Activated CD4-positive, alpha-beta memory T cell treated with anti-CD3 and anti-CD28 coated beads for 36 hours (primary cell): ENCODE measurements around the gene SHOX. TPM values are rescaled to one million over a fixed set of nuclear protein-coding genes. Genes with fewer than 3 reads are reported as not detected.

ENCODE experiments used
- CTCF ChIA-PET: fragments of 350-600 bp; sonication (Branson Sonifier 250); formaldehyde crosslinking; loops from one replicate; lab custom pipeline; 2021; ENCODE audit warnings: antibody characterized with exemption, inconsistent platforms; lab: Charles Lee
- POLR2A ChIA-PET: fragments of 350-600 bp; sonication (Branson Sonifier 250); formaldehyde crosslinking; loops from one replicate; lab custom pipeline; 2021; ENCODE audit warnings: antibody characterized with exemption; lab: Charles Lee
- DNase-seq: peaks from one replicate; pipeline ENCODE4 v3.0.0-alpha.2; 2020
- H3K27ac Mint-ChIP-seq: one replicate; pipeline ENCODE4 v1.8.0; 2021; ENCODE audit warnings: mixed read lengths
- H3K27me3 Mint-ChIP-seq: one replicate; pipeline ENCODE4 v1.8.0; 2021; ENCODE audit warnings: mixed read lengths
- H3K36me3 Mint-ChIP-seq: one replicate; pipeline ENCODE4 v1.8.0; 2021; ENCODE audit warnings: mixed read lengths
- H3K4me1 Mint-ChIP-seq: one replicate; pipeline ENCODE4 v1.8.0; 2021; ENCODE audit warnings: low read depth, mixed read lengths
- H3K4me3 Mint-ChIP-seq: one replicate; pipeline ENCODE4 v1.8.0; 2021; ENCODE audit warnings: mild to moderate bottlenecking, mixed read lengths
- H3K9me3 Mint-ChIP-seq: one replicate; pipeline ENCODE4 v1.8.0; 2021; ENCODE audit warnings: mixed read lengths
- intact Hi-C: fragments of 100-400 bp; cut with micrococcal nuclease; formaldehyde crosslinking; loops from one replicate; pipeline ENCODE4 v1.15.1; 2023
- total RNA-seq, 2 experiments: library from RNA; stranded (reverse); gene quantifications; one replicate each; pipeline ENCODE4 v1.2.3, GENCODE V29; 2021

SHOX gene
- total RNA-seq, 2 experiments from 2014 or later = not detected

- Mint-ChIP-seq H3K27me3 (no peaks in the 10 kb centered on the region), H3K4me3 (no peak overlapping the region), H3K4me1 (no peaks in the 10 kb centered on the region), H3K9me3 (peaks cover 16% of the 10 kb centered on the region), H3K36me3 (peaks cover 3% of the 10 kb centered on the region), H3K27ac (no peak overlapping the region)
- intact Hi-C loops = no loop called here
- ChIA-PET POLR2A (no interaction called here), CTCF (no interaction called here)
- no peak for DNase-seq
Observed at GRCh38 chrX:689983-690382, 59.4 kb downstream of the SHOX start.

- Mint-ChIP-seq H3K27ac (no peak overlapping the region), H3K4me1 (peaks cover 3% of the 10 kb centered on the region), H3K9me3 (peaks cover 21% of the 10 kb centered on the region), H3K36me3 (peaks cover 3% of the 10 kb centered on the region), H3K4me3 (no peak overlapping the region), H3K27me3 (no peaks in the 10 kb centered on the region)
- no peak for DNase-seq
- ChIA-PET CTCF (no interaction called here), POLR2A (no interaction called here)
- intact Hi-C loops = no loop called here
Observed at GRCh38 chrX:694800-695199, 64.2 kb downstream of the SHOX start.

DNA sequence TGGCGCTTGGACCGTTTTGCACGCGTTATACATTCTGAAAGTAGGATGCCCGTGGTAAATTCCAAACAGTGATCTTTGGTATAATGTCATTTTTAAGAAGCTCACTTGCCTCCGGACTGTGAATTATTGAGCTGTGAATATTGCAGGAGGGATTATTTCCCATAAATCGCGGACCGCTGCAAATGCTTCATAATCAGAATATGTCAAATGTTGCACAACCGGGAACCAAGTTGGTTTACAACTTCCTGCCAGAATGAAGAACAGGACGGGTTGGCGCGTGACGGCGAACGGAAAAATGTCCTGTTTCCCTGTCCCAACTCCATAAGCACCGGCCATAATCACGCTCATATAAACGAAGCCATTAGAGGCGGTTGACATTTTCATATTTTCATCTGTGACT lies 67.6 kb downstream of the SHOX start:
- ChIA-PET POLR2A (no interaction called here), CTCF (no interaction called here)
- Mint-ChIP-seq H3K4me3 (no peak overlapping the region), H3K27me3 (no peaks in the 10 kb centered on the region), H3K27ac (no peak overlapping the region), H3K9me3 (peaks cover 25% of the 10 kb centered on the region), H3K4me1 (peaks cover 3% of the 10 kb centered on the region), H3K36me3 (peaks cover 5% of the 10 kb centered on the region)
- intact Hi-C loops = no loop called here
- no peak for DNase-seq

GRCh38 chrX:700936-701335 lies 70.3 kb downstream of the SHOX start:
- Mint-ChIP-seq H3K4me1 (peaks cover 3% of the 10 kb centered on the region), H3K27ac (no peak overlapping the region), H3K27me3 (no peaks in the 10 kb centered on the region), H3K9me3 (peaks cover 17% of the 10 kb centered on the region), H3K36me3 (peaks cover 2% of the 10 kb centered on the region), H3K4me3 (no peak overlapping the region)
- no peak for DNase-seq
- intact Hi-C loops = no loop called here
- POLR2A ChIA-PET = no interaction called here
- CTCF ChIA-PET = no interaction called here

GRCh38 chrX:701673-702072 lies 71.1 kb downstream of the SHOX start:
- POLR2A ChIA-PET = no interaction called here
- H3K36me3 Mint-ChIP-seq = peaks cover 2% of the 10 kb centered on the region
- H3K4me1 Mint-ChIP-seq = peaks cover 3% of the 10 kb centered on the region
- intact Hi-C loops = no loop called here
- no peak overlapping the region for H3K4me3 Mint-ChIP-seq
- peaks cover 19% of the 10 kb centered on the region for H3K9me3 Mint-ChIP-seq
- no peak overlapping the region for H3K27ac Mint-ChIP-seq
- CTCF ChIA-PET = no interaction called here
- no peaks in the 10 kb centered on the region for H3K27me3 Mint-ChIP-seq
- DNase-seq = no peak

DNA sequence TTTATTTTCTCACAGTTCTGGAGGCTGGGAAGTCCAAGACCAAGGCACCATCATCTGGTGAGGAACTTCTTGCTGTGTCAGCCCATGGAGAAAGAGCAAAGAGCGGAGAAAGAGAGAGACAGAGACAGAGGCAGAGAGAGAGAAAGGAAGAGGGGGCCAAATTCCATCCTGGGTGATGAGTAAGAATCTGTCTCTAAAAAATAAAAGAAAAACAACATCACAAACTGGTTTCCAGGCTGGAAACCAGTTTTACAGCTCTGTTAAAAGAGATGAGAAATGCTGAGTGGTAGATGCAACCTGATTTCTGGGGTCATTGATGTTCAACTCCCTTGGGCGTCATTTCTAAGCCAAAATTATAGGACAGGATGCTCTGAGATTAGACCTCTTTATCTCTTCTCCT lies 72.9 kb downstream of the SHOX start:
- Mint-ChIP-seq H3K9me3 (peaks cover 22% of the 10 kb centered on the region), H3K4me1 (no peaks in the 10 kb centered on the region), H3K4me3 (no peak overlapping the region), H3K27me3 (no peaks in the 10 kb centered on the region), H3K36me3 (peaks cover 2% of the 10 kb centered on the region), H3K27ac (no peak overlapping the region)
- no peak for DNase-seq
- CTCF ChIA-PET = no interaction called here
- POLR2A ChIA-PET = no interaction called here
- intact Hi-C loops = no loop called here

- peaks cover 22% of the 10 kb centered on the region for H3K9me3 Mint-ChIP-seq
- ChIA-PET POLR2A (no interaction called here), CTCF (no interaction called here)
- H3K36me3 Mint-ChIP-seq = peaks cover 2% of the 10 kb centered on the region
- DNase-seq = no peak
- no peaks in the 10 kb centered on the region for H3K4me1 Mint-ChIP-seq
- no peak overlapping the region for H3K27ac Mint-ChIP-seq
- H3K4me3 Mint-ChIP-seq = no peak overlapping the region
- intact Hi-C loops = no loop called here
- no peaks in the 10 kb centered on the region for H3K27me3 Mint-ChIP-seq
Observed at GRCh38 chrX:703866-704265, 73.3 kb downstream of the SHOX start.

Other genes with a start within 250 kb of the SHOX start
- 10 to 100 TPM; 31.7 to 32.2 TPM for gene PPP2R3B, start 243.9 kb upstream of the SHOX start, total RNA-seq